ENCODE results near the gene FBXO15.

FBXO15 gene

GRCh38 chr18:74152857-74153256, 5.2 kb upstream of the FBXO15 start:
- no peak for DNase-seq

GRCh38 chr18:74152270-74152669, 4.6 kb upstream of the FBXO15 start:
- DNase-seq, result no peak

GRCh38 chr18:74149878-74150277, 2.2 kb upstream of the FBXO15 start:
- no peak for DNase-seq

- DNase-seq, result no peak
These were observed 973 bp upstream of the FBXO15 start for GRCh38 chr18:74148543-74149070.

GRCh38 chr18:74147491-74147778, 199 bp downstream of the FBXO15 start:
- no peak for DNase-seq

GRCh38 chr18:74146756-74147155, 878 bp downstream of the FBXO15 start:
- DNase-seq, result no peak

GRCh38 chr18:74142252-74142651, 5.4 kb downstream of the FBXO15 start:
- no peak for DNase-seq

- no peak for DNase-seq
These were observed 6.0 kb downstream of the FBXO15 start for GRCh38 chr18:74141667-74142066.

GRCh38 chr18:74140582-74140981, 7.1 kb downstream of the FBXO15 start:
- no peak for DNase-seq

- no peak for DNase-seq
These were observed 7.7 kb downstream of the FBXO15 start for GRCh38 chr18:74139888-74140287.

GRCh38 chr18:74139411-74139810, 8.2 kb downstream of the FBXO15 start:
- DNase-seq, result no peak

- DNase-seq, result no peak
These were observed 9.6 kb downstream of the FBXO15 start for GRCh38 chr18:74137920-74138538.

GRCh38 chr18:74132201-74132600, 15.4 kb downstream of the FBXO15 start:
- no peak for DNase-seq

GRCh38 chr18:74131124-74131523, 16.5 kb downstream of the FBXO15 start:
- no peak for DNase-seq

GRCh38 chr18:74128159-74128558, 19.5 kb downstream of the FBXO15 start:
- DNase-seq, result no peak

- DNase-seq, result no peak
These were observed 20.7 kb downstream of the FBXO15 start for GRCh38 chr18:74126684-74127655.

- no peak for DNase-seq
These were observed 23.0 kb downstream of the FBXO15 start for GRCh38 chr18:74124642-74125041.

GRCh38 chr18:74123200-74123599, 24.4 kb downstream of the FBXO15 start:
- no peak for DNase-seq

GRCh38 chr18:74116633-74117554, 30.7 kb downstream of the FBXO15 start:
- peak; percentile 47 for DNase-seq

- no peak for DNase-seq
These were observed 32.6 kb downstream of the FBXO15 start for GRCh38 chr18:74115046-74115445.

- DNase-seq, result no peak
These were observed 33.5 kb downstream of the FBXO15 start for GRCh38 chr18:74114116-74114515.

- DNase-seq, result no peak
These were observed 33.9 kb downstream of the FBXO15 start for GRCh38 chr18:74113711-74114110.

GRCh38 chr18:74110976-74111375, 36.7 kb downstream of the FBXO15 start:
- DNase-seq, result no peak
